SK-N-MC (cell line): ENCODE results near the gene CD38.

Source experiments
- DNase-seq: peaks from one replicate; pipeline ENCODE4 v3.0.0-alpha.2; 2011; ENCODE audit warnings: low read depth, low spot score
- H3K27ac ChIP-seq: fragments of 200-600 bp; sonication (generic); 2 replicates; pipeline ENCODE4 v1.5.1; 2016; ENCODE audit warnings: mixed run types
- H3K36me3 ChIP-seq: fragments of 200-600 bp; sonication (generic); 2 replicates; pipeline ENCODE4 v1.6.1; 2017; ENCODE audit warnings: antibody characterized with exemption, low read length, mixed read lengths; ENCODE audit not compliant: insufficient read depth
- H3K4me3 ChIP-seq: fragments of 200-600 bp; sonication (generic); 2 replicates; pipeline ENCODE4 v1.5.1; 2016
- H3K9ac ChIP-seq: fragments of 200-600 bp; sonication (generic); 2 replicates; pipeline ENCODE4 v1.8.0; 2017; ENCODE audit warnings: mixed run types, mixed read lengths; ENCODE audit not compliant: insufficient read length
- H3K9me3 ChIP-seq: fragments of 200-600 bp; sonication (generic); 2 replicates; pipeline ENCODE4 v1.6.1; 2017; ENCODE audit warnings: low read depth, mild to moderate bottlenecking, antibody characterized with exemption, low read length, moderate library complexity, mixed read lengths
- EZH2 ChIP-seq: fragments of 200-600 bp; sonication (generic); IDR thresholded peaks from one replicate; pipeline ENCODE4 v1.6.1; 2017; ENCODE audit warnings: antibody characterized with exemption
- FOXP2 ChIP-seq: optimal IDR thresholded peaks from 2 replicates; pipeline ENCODE3; 2011; ENCODE audit warnings: mild to moderate bottlenecking, moderate library complexity; ENCODE audit not compliant: insufficient read depth; ENCODE audit errors: extremely low read length, control extremely low read depth
- POLR2AphosphoS5 ChIP-seq: IDR thresholded peaks from 2 replicates; pipeline ENCODE4 v1.6.1; 2012; ENCODE audit warnings: mild to moderate bottlenecking, low read depth, low read length, borderline replicate concordance

The CD38 gene

GRCh38 chr4:15868826-15869413 lies 90.8 kb downstream of the CD38 start:
- Histone ChIP-seq H3K4me3 (no peak overlapping the region), H3K9me3 (no peaks in the 10 kb centered on the region), H3K27ac (no peak overlapping the region), H3K9ac (no peak overlapping the region), H3K36me3 (no peaks in the 10 kb centered on the region)
- TF ChIP-seq POLR2AphosphoS5, result no peak
- no peak for DNase-seq

GRCh38 chr4:15870079-15870478 lies 92.0 kb downstream of the CD38 start:
- Histone ChIP-seq H3K9ac (no peak overlapping the region), H3K27ac (no peak overlapping the region), H3K4me3 (no peak overlapping the region), H3K9me3 (no peaks in the 10 kb centered on the region), H3K36me3 (no peaks in the 10 kb centered on the region)
- TF ChIP-seq POLR2AphosphoS5 (no peak), EZH2 (no peak), FOXP2 (no peak)
- DNase-seq, result no peak

DNA sequence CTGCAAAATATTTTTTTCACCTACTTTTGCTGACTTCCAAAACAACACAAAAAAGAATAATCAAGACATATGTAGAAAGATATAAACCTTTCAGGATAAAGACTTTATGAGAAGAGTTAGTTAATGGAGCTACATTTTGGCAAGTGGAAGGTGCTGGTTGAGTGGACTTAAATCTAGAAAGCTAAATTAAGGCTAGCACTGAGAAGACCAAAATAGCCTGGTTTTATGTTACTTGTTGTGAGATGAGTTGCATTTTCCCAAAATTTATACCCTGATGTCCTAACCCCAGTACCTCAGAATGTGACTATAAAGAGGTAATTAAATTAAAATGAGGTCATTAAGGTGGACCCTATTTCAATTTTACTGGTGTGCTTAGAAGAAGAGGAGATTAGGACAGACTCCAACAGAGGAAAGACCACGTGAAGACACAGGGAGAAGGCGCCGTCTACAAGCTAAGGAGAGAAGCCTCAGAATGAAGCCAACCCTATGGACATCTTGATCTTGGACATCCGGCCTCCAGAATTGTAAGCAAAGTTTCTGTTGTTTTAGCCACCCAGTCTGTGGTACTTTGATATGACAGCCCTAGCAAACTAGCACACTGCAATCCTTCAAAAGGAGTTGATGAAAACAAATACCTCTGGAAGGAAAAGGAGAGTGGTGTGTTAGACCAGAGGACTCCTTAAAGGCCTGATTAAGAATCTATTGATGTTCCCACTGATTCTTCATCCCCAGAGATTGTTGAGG lies 93.0 kb downstream of the CD38 start:
- no peak for DNase-seq
- H3K27ac ChIP-seq, result no peak overlapping the region
- H3K36me3 ChIP-seq, result no peaks in the 10 kb centered on the region
- no peak overlapping the region for H3K9ac ChIP-seq
- H3K4me3 ChIP-seq, result no peak overlapping the region
- no peaks in the 10 kb centered on the region for H3K9me3 ChIP-seq
- TF ChIP-seq FOXP2, result no peak
- no peak for TF ChIP-seq EZH2
- TF ChIP-seq POLR2AphosphoS5, result no peak

DNA sequence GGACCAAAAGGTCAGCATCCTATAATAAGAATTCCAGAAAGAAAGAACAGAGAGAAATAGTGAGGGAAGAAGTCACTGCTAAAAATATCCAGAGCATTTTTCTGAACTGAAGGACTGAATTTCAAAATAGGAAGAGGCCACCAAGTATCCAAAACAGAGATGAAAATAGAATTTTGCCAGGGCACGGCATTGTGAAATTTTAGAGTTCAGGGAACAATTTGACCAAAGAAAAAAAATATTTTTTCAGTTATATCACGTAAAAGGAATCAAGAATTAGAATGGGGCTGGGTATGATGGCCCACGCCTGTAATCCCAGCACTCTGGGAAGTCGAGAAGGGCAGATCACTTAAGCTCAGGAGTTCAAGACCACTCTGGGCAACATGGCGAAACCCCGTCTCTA lies 95.0 kb downstream of the CD38 start:
- H3K27ac ChIP-seq, result no peak overlapping the region
- H3K9ac ChIP-seq, result no peak overlapping the region
- no peak overlapping the region for H3K4me3 ChIP-seq
- no peaks in the 10 kb centered on the region for H3K9me3 ChIP-seq
- no peak for TF ChIP-seq POLR2AphosphoS5
- TF ChIP-seq FOXP2, result no peak
- no peak for TF ChIP-seq EZH2
- H3K36me3 ChIP-seq, result no peaks in the 10 kb centered on the region
- DNase-seq, result no peak

DNA sequence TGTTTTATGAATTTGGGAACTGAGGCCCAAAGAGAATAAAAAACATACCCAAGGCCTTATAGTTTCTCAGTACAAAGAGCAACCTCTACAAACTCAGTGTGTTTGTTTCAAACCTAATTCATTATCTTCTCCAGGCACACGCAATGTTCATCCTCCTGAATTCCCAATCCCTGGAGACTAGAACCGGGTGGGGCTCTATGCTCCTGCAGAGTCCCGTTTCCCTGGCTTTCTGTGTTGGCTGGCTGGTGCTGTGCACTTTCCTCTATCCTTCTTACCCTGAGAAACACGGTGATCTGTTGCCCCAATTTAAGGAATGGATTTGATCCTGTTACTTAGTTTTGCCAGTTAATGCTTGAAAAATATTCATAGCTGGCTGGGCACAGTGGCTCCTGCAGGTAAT lies 96.5 kb downstream of the CD38 start:
- H3K36me3 ChIP-seq, result no peaks in the 10 kb centered on the region
- H3K9me3 ChIP-seq, result no peaks in the 10 kb centered on the region
- TF ChIP-seq EZH2 (no peak), POLR2AphosphoS5 (no peak), FOXP2 (no peak)
- no peak overlapping the region for H3K4me3 ChIP-seq
- H3K9ac ChIP-seq, result no peak overlapping the region
- no peak for DNase-seq
- no peak overlapping the region for H3K27ac ChIP-seq

GRCh38 chr4:15875663-15876460 lies 97.7 kb downstream of the CD38 start:
- no peak overlapping the region for H3K9ac ChIP-seq
- H3K4me3 ChIP-seq, result no peak overlapping the region
- no peaks in the 10 kb centered on the region for H3K9me3 ChIP-seq
- H3K36me3 ChIP-seq, result no peaks in the 10 kb centered on the region
- H3K27ac ChIP-seq, result no peak overlapping the region
- DNase-seq, result no peak
- TF ChIP-seq FOXP2, result no peak
- no peak for TF ChIP-seq EZH2
- no peak for TF ChIP-seq POLR2AphosphoS5

GRCh38 chr4:15878011-15878410 lies 99.9 kb downstream of the CD38 start:
- TF ChIP-seq EZH2 (no peak), FOXP2 (no peak), POLR2AphosphoS5 (no peak)
- H3K9me3 ChIP-seq, result no peaks in the 10 kb centered on the region
- H3K36me3 ChIP-seq, result no peaks in the 10 kb centered on the region
- DNase-seq, result no peak
- no peak overlapping the region for H3K9ac ChIP-seq
- no peak overlapping the region for H3K4me3 ChIP-seq
- H3K27ac ChIP-seq, result no peak overlapping the region

GRCh38 chr4:15881820-15882219 lies 103.7 kb downstream of the CD38 start:
- H3K9me3 ChIP-seq, result no peaks in the 10 kb centered on the region
- DNase-seq, result no peak
- TF ChIP-seq EZH2 (no peak), POLR2AphosphoS5 (no peak), FOXP2 (no peak)
- H3K36me3 ChIP-seq, result no peaks in the 10 kb centered on the region
- no peak overlapping the region for H3K4me3 ChIP-seq
- no peak overlapping the region for H3K27ac ChIP-seq
- no peak overlapping the region for H3K9ac ChIP-seq

- Histone ChIP-seq H3K36me3 (no peaks in the 10 kb centered on the region), H3K9ac (no peak overlapping the region), H3K4me3 (no peak overlapping the region), H3K9me3 (no peaks in the 10 kb centered on the region), H3K27ac (no peak overlapping the region)
- TF ChIP-seq FOXP2, result no peak
- TF ChIP-seq POLR2AphosphoS5, result no peak
- no peak for TF ChIP-seq EZH2
- DNase-seq, result no peak
These were observed 104.6 kb downstream of the CD38 start for GRCh38 chr4:15882675-15883086.
